ENCODE data around the gene EEF1B2.
"Not testable (repeated sequence)": the region's sequence is repeated elsewhere in the genome, so short reads cannot be mapped to it uniquely, and the experiment has no call there.

Gene EEF1B2

GRCh38 chr2:206162401-206162800, 2.7 kb downstream of the EEF1B2 start:
- Histone ChIP-seq H3K36me3 (ENCODE audit: control insufficient read depth in 4 of 4, insufficient read depth in 4 of 4, low read length in 3 of 4) (peaks cover 4 to 32% (median 26%) of the 10 kb centered on the region in 4 experiments), H3K4me1 (ENCODE audit: control extremely low read depth in 1 of 4, control insufficient read depth in 4 of 4, insufficient read depth in 4 of 4, low read length in 3 of 4) (peaks cover 10 to 31% (median 19%) of the 10 kb centered on the region in 4 experiments)
- H3K4me3 ChIP-seq (ENCODE audit: control insufficient read depth in 1 of 7, extremely low read depth in 1 of 7, insufficient read depth in 4 of 7, low read depth in 2 of 7, low read length in 6 of 7); H3K27me3 ChIP-seq (replicated peaks in 2 of 5; ENCODE audit: control insufficient read depth in 4 of 5, insufficient read depth in 5 of 5, low read length in 4 of 5); H3K27ac ChIP-seq (ENCODE audit: insufficient read depth in 1 of 2, low read depth in 1 of 2, low read length in 2 of 2, poor library complexity in 1 of 2, severe bottlenecking in 2 of 2); H3K9me3 ChIP-seq (ENCODE audit: control extremely low read depth in 1 of 5, control insufficient read depth in 4 of 5, insufficient read depth in 2 of 5, low read depth in 1 of 5, low read length in 4 of 5); DNase-seq: not testable (repeated sequence)
- CTCF ChIA-PET = interaction anchor here (1.1 to 2.7 kb wide), 2 partner anchors 76 to 97 kb away, joined by 3 to 10 read pairs; partner anchors contain the start of gene INO80D
- WGBS (ENCODE audit: insufficient coverage) = 86% methylated on average over 3 of the region's 4 CpGs
- POLR2A ChIA-PET = interaction anchor here (0.6 kb wide), 1 partner anchor 67 kb away, joined by 4 read pairs; no protein-coding TSS in a partner anchor

GRCh38 chr2:206163251-206163880, 3.7 kb downstream of the EEF1B2 start:
- Histone ChIP-seq H3K9me3 (ENCODE audit: control extremely low read depth in 1 of 5, control insufficient read depth in 4 of 5, insufficient read depth in 2 of 5, low read depth in 1 of 5, low read length in 4 of 5) (peaks cover 0 to 2% (median 0%) of the 10 kb centered on the region in 5 experiments), H3K4me1 (ENCODE audit: control extremely low read depth in 1 of 4, control insufficient read depth in 4 of 4, insufficient read depth in 4 of 4, low read length in 3 of 4) (peaks cover 10 to 24% (median 11%) of the 10 kb centered on the region in 4 experiments), H3K27ac (ENCODE audit: insufficient read depth in 1 of 2, low read depth in 1 of 2, low read length in 2 of 2, poor library complexity in 1 of 2, severe bottlenecking in 2 of 2) (no peak overlapping the region), H3K4me3 (ENCODE audit: control insufficient read depth in 1 of 7, extremely low read depth in 1 of 7, insufficient read depth in 4 of 7, low read depth in 2 of 7, low read length in 6 of 7) (no peak overlapping the region), H3K36me3 (ENCODE audit: control insufficient read depth in 4 of 4, insufficient read depth in 4 of 4, low read length in 3 of 4) (peaks cover 4 to 34% (median 29%) of the 10 kb centered on the region in 4 experiments), H3K27me3 (replicated peaks in 2 of 5; ENCODE audit: control insufficient read depth in 4 of 5, insufficient read depth in 5 of 5, low read length in 4 of 5) (no peaks in the 10 kb centered on the region)
- 100% methylated on average over 2 of the region's 3 CpGs for WGBS (ENCODE audit: insufficient coverage)
- no peak for DNase-seq
- POLR2A ChIA-PET = no interaction called here
- CTCF ChIA-PET = interaction anchor here (1.8 kb wide), 1 partner anchor 92 kb away, joined by 4 read pairs; no protein-coding TSS in a partner anchor

- Histone ChIP-seq H3K9me3 (ENCODE audit: control extremely low read depth in 1 of 5, control insufficient read depth in 4 of 5, insufficient read depth in 2 of 5, low read depth in 1 of 5, low read length in 4 of 5) (peaks cover 0 to 2% (median 0%) of the 10 kb centered on the region in 5 experiments), H3K27ac (ENCODE audit: insufficient read depth in 1 of 2, low read depth in 1 of 2, low read length in 2 of 2, poor library complexity in 1 of 2, severe bottlenecking in 2 of 2) (no peak overlapping the region), H3K4me1 (ENCODE audit: control extremely low read depth in 1 of 4, control insufficient read depth in 4 of 4, insufficient read depth in 4 of 4, low read length in 3 of 4) (peaks cover 8 to 24% (median 11%) of the 10 kb centered on the region in 4 experiments), H3K4me3 (ENCODE audit: control insufficient read depth in 1 of 7, extremely low read depth in 1 of 7, insufficient read depth in 4 of 7, low read depth in 2 of 7, low read length in 6 of 7) (no peak overlapping the region), H3K36me3 (ENCODE audit: control insufficient read depth in 4 of 4, insufficient read depth in 4 of 4, low read length in 3 of 4) (peaks cover 4 to 34% (median 30%) of the 10 kb centered on the region in 4 experiments), H3K27me3 (replicated peaks in 2 of 5; ENCODE audit: control insufficient read depth in 4 of 5, insufficient read depth in 5 of 5, low read length in 4 of 5) (no peaks in the 10 kb centered on the region)
- DNase-seq = peak; percentile 36 to 56 (median 37)
- ChIA-PET CTCF (interaction anchor here (0.9 to 1.8 kb wide), 3 partner anchors 10 to 95 kb away, joined by 3 to 4 read pairs (median 4); no protein-coding TSS in a partner anchor), POLR2A (no interaction called here)
- WGBS (ENCODE audit: insufficient coverage) = 100% methylated on average over 1 of the region's 2 CpGs
These were observed 4.7 kb downstream of the EEF1B2 start for GRCh38 chr2:206164261-206164862.

GRCh38 chr2:206168230-206168629, 8.5 kb downstream of the EEF1B2 start:
- H3K4me3 ChIP-seq (ENCODE audit: control insufficient read depth in 1 of 7, extremely low read depth in 1 of 7, insufficient read depth in 4 of 7, low read depth in 2 of 7, low read length in 6 of 7); H3K27me3 ChIP-seq (replicated peaks in 2 of 5; ENCODE audit: control insufficient read depth in 4 of 5, insufficient read depth in 5 of 5, low read length in 4 of 5); POLR2A ChIA-PET; DNase-seq; H3K4me1 ChIP-seq (ENCODE audit: control extremely low read depth in 1 of 4, control insufficient read depth in 4 of 4, insufficient read depth in 4 of 4, low read length in 3 of 4); H3K27ac ChIP-seq (ENCODE audit: insufficient read depth in 1 of 2, low read depth in 1 of 2, low read length in 2 of 2, poor library complexity in 1 of 2, severe bottlenecking in 2 of 2); H3K9me3 ChIP-seq (ENCODE audit: control extremely low read depth in 1 of 5, control insufficient read depth in 4 of 5, insufficient read depth in 2 of 5, low read depth in 1 of 5, low read length in 4 of 5): not testable (repeated sequence)
- H3K36me3 ChIP-seq (ENCODE audit: control insufficient read depth in 4 of 4, insufficient read depth in 4 of 4, low read length in 3 of 4) = peaks cover under 1 to 14% (median 5%) of the 10 kb centered on the region in 4 experiments
- CTCF ChIA-PET = interaction anchor here (1.9 kb wide), 1 partner anchor 91 kb away, joined by 7 read pairs; no protein-coding TSS in a partner anchor
- 100% methylated on average over 3 of the region's 4 CpGs for WGBS (ENCODE audit: insufficient coverage)

GRCh38 chr2:206171624-206172397, 12.1 kb downstream of the EEF1B2 start:
- H3K4me3 ChIP-seq (ENCODE audit: control insufficient read depth in 1 of 7, extremely low read depth in 1 of 7, insufficient read depth in 4 of 7, low read depth in 2 of 7, low read length in 6 of 7); H3K27me3 ChIP-seq (replicated peaks in 2 of 5; ENCODE audit: control insufficient read depth in 4 of 5, insufficient read depth in 5 of 5, low read length in 4 of 5); H3K27ac ChIP-seq (ENCODE audit: insufficient read depth in 1 of 2, low read depth in 1 of 2, low read length in 2 of 2, poor library complexity in 1 of 2, severe bottlenecking in 2 of 2); H3K36me3 ChIP-seq (ENCODE audit: control insufficient read depth in 4 of 4, insufficient read depth in 4 of 4, low read length in 3 of 4); POLR2A ChIA-PET; CTCF ChIA-PET; DNase-seq; H3K4me1 ChIP-seq (ENCODE audit: control extremely low read depth in 1 of 4, control insufficient read depth in 4 of 4, insufficient read depth in 4 of 4, low read length in 3 of 4); H3K9me3 ChIP-seq (ENCODE audit: control extremely low read depth in 1 of 5, control insufficient read depth in 4 of 5, insufficient read depth in 2 of 5, low read depth in 1 of 5, low read length in 4 of 5): not testable (repeated sequence)
- 97% methylated on average over 5 of the region's 52 CpGs for WGBS (ENCODE audit: insufficient coverage)

GRCh38 chr2:206173147-206173546, 13.5 kb downstream of the EEF1B2 start:
- DNase-seq = no peak
- ChIA-PET POLR2A (no interaction called here), CTCF (no interaction called here)
- Histone ChIP-seq H3K27me3 (replicated peaks in 2 of 5; ENCODE audit: control insufficient read depth in 4 of 5, insufficient read depth in 5 of 5, low read length in 4 of 5) (peaks cover 0 to 9% (median 3%) of the 10 kb centered on the region in 5 experiments), H3K27ac (ENCODE audit: insufficient read depth in 1 of 2, low read depth in 1 of 2, low read length in 2 of 2, poor library complexity in 1 of 2, severe bottlenecking in 2 of 2) (no peak overlapping the region), H3K4me1 (ENCODE audit: control extremely low read depth in 1 of 4, control insufficient read depth in 4 of 4, insufficient read depth in 4 of 4, low read length in 3 of 4) (no peaks in the 10 kb centered on the region), H3K4me3 (ENCODE audit: control insufficient read depth in 1 of 7, extremely low read depth in 1 of 7, insufficient read depth in 4 of 7, low read depth in 2 of 7, low read length in 6 of 7) (no peak overlapping the region), H3K9me3 (ENCODE audit: control extremely low read depth in 1 of 5, control insufficient read depth in 4 of 5, insufficient read depth in 2 of 5, low read depth in 1 of 5, low read length in 4 of 5) (no peaks in the 10 kb centered on the region), H3K36me3 (ENCODE audit: control insufficient read depth in 4 of 4, insufficient read depth in 4 of 4, low read length in 3 of 4) (peaks cover 0 to 4% (median 0%) of the 10 kb centered on the region in 4 experiments)
- WGBS (ENCODE audit: insufficient coverage) = 100% methylated on average over 4 of the region's 4 CpGs
